ENCODE measurements around the gene BCAM.
"Not testable (repeated sequence)": the region's sequence is repeated elsewhere in the genome, so short reads cannot be mapped to it uniquely, and the experiment has no call there.

- TF ChIP-seq CEBPB (IDR thresholded peaks at IDR 0.05; ENCODE audit: low read depth); CTCF (IDR thresholded peaks at IDR 0.05 in 2 of 3, conservative IDR thresholded peaks at IDR 0.05 in 1 of 3; ENCODE audit: borderline replicate concordance in 1 of 3, insufficient read depth in 1 of 3, low read depth in 2 of 3, low read length in 2 of 3); POLR2A (IDR thresholded peaks at IDR 0.05; ENCODE audit: borderline replicate concordance, extremely low read depth, insufficient read depth, insufficient read length); EZH2phosphoT487 (IDR thresholded peaks at IDR 0.05; ENCODE audit: borderline replicate concordance); EZH2 (IDR thresholded peaks at IDR 0.05); ZBTB33 (IDR thresholded peaks at IDR 0.05; ENCODE audit: extremely low read depth, insufficient replicate concordance, low read length): not testable (repeated sequence)
- TF ChIP-seq, protein P1, sequence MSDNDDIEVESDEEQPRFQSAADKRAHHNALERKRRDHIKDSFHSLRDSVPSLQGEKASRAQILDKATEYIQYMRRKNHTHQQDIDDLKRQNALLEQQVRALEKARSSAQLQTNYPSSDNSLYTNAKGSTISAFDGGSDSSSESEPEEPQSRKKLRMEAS (IDR thresholded peaks at IDR 0.05), result not testable (repeated sequence)
These were observed 27.2 kb upstream of the BCAM start for GRCh38 chr19:44781694-44782093.

Data from HCT116 (cell line).